ENCODE measurements around the gene MAPK8IP2.

Gene MAPK8IP2

GRCh38 chr22:50576070-50576469, 24.5 kb upstream of the MAPK8IP2 start:
- peak; percentile 16 for DNase-seq

- no peak for DNase-seq
Observed at GRCh38 chr22:50576806-50577696, 23.5 kb upstream of the MAPK8IP2 start.

GRCh38 chr22:50577697-50577986, 23.0 kb upstream of the MAPK8IP2 start:
- no peak for DNase-seq

- no peak for DNase-seq
Observed at GRCh38 chr22:50577987-50578775, 22.4 kb upstream of the MAPK8IP2 start, which contains the start of gene CPT1B. CPT1B (minus strand) TSS chr22:50578427; CDS start chr22:50577915, 512 bp downstream.

- DNase-seq = no peak
Observed at GRCh38 chr22:50578776-50579310, 21.8 kb upstream of the MAPK8IP2 start.

GRCh38 chr22:50579752-50580151, 20.8 kb upstream of the MAPK8IP2 start:
- no peak for DNase-seq

DNA sequence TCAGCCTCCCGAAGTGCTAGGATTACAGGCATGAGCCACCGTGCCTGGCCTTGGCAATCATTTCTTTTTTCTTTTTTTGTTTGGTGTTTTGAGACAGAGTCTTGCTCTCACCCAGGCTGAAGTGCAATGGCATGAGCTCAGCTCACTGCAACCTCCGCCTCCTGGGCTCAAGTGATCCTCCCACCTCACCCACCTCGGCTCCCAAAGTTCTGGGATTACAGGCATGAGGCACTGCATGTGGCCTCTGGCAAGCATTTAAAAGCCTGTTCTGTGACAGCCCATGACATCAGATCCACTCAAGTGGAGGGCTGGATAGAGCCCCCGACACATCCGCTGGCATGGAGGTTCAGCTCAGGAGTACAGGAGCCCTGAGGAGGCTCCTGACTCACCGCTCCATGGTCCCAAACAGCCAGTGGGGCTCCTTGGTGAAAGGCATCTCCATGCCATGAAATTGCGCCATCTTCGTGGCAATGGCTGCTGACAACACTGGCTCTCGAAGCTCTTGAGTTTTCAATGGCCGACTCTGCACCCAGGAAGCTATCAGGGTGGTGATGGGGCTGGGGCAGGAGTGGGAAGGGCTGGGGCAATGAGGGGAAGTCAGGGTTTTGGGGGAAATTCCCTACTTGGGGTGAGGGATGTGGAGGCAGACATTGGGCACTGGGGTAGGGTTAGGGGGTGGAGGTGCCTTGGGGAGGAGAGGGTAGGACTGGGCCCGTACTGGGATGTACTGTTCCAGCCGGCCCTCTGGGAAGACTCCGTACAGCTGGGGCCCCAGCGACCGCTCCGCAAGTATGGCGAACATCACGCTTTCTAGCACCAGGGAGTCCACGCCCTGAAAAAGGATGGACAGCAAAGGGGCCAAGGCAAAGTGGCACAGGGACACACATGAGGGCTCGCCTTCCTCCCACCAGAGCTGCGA, 19.3 kb upstream of the MAPK8IP2 start:
- no peak for DNase-seq

DNA sequence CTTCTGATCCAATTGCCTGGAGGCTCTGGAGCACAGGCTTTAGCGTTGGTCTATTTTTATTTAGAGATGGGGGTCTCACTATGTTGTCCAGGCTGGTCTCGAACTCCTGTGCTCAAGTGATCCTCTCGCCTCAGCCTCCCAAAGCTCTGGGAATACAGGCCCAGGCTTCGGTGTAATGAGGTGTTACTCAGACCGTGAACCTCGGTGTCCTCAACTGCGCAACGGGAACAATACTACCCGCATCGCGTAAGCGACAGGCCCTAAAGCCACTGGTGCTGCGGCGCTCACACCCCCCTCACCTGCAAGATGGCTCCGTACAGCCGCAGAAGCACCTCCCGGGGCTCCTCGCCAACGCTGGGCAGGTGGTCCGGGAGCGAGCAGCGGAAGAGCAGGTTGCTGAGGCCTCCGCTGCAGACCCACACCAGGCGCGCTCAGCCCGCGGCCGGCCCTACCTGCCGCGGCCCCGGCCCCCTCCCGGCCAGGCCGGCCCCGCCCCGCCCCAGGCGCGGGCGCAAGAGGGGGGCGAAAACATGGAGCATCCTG, 18.6 kb upstream of the MAPK8IP2 start:
- no peak for DNase-seq

DNA sequence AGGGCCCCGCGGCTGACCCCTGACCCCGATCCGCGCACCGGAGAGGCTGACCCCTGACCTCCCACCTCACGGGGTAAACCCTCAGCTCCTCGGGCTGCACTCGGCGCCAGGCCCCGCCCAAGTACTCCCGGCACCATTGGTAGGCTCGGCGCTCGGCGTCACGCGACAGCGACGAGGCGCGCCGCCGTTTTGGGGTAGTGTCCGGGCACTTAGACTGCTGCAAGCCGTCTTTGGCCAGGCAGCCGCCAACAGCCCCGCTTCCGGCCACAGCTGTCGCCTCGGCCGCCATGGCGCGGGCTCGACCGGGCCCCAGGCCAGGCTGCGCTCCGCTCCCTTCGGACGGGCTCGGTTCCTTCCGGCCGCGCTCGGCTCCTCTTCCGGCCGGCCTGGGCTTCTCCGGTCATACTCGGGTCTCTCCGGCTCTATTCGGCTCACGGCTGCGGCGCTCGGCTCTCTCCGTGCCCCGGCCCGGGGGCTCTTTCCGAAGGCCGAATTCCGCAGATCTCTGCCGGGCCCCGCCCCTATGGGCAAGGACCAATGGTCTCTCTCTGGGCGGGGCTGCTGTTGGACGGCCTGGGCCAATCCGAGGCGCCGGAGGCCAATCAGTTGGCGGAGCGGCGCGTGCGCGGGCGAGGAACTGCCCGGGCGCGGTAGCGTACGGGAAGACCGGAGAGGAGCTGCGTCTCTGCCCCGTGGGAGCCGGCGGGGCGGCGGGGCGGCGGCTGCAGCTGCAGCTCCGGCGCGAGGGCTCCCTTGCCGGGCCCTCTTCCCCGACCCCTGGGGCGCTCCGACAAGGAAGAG, 17.9 kb upstream of the MAPK8IP2 start, which contains the start of gene CHKB:
TSS of gene CHKB (minus strand) at position 357 of the 801 bp plus-strand sequence. CDS start at position 289, 68 bp downstream.
- DNase-seq = peak; percentile 85

DNA sequence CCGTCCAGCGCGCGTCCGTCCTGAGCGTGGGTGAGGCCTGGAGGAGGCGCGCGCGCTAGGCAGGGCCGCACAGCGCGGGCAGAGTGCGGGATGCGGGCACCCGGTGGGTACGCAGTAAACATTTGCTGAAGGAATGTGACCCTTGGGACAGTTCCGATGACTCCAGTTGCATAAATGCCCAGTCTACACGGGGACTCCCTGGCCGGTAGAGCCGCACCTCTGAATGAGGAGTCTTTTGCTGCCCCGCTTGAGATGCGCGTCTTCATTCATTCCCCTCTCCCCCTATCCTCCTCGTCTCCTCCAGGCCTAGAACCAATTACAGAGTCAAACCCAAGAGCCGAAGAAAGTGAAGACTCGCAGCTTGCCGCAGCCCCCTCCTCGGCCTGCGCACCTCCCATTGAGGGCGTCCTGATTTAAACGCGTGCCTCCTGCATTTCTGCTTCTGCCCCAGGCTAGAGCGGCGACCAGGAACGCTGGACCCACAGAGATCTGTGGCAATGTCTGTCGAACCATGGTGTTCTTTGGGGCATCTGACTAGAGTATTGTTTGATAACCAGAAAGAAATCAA, 17.2 kb upstream of the MAPK8IP2 start:
- no peak for DNase-seq

DNA sequence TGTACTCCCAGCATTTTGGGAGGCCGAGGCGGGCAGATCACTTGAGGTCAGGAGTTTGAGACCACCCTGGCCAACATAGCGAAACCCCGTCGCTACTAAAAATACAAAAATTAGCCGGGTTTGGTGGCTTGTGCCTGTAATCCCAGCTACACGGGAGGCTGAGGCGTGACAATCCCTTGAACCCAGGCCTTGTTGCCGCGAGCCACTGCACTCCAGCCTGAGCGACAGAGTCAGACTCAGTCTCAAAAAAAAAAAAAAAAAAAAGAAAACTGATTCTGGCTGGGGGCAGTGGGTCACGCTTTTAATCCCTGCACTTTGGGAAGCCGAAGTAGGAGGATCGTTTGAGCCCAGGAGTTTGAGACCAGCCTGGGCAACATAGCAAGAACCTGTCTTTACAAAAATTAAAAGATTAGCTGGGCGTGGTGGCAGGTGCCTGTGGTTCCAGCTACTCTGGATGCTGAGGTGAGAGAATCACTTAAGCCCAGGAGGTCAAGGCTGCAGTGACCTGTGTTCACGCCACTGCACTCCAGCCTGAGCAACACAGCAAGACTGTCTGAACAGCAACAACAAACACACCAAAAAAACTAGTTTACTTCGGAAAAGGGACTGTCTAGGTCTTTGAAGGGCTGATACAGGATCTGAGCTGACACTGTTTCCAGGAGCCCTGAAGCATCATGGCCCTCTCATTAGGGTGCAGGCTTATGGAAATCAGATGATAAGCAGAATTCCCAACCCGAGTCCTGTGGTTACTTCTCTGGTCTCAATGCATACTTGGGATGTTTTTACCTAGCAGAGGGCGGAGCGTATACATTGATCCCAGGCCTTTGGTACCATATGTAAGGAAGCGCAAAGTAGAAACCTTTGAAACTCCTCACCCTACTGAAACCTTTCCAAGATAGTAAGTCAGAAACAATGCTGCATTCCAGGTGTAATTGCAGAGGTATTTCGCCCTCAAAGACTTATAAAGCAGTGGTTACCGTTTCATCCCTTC, 16.2 kb upstream of the MAPK8IP2 start:
- DNase-seq = peak; percentile 1

DNA sequence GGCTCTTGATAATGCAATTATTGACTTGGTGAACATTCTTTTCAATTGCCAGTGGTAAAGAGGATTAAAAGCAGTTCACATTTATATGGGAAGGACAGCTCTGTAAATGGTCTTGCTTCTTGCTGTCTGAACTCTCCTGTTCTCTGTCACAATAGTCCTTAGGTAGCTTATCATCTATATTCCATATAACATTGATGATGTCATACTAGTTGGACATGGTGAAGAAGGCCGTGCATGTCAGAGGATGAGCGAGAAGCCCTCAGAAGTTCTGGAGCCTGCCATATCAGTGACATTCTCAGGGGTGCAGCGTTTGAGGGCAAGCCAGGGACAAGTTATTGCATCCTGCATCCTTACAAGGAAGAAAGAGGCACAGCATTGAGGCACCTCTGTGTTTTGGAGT, 15.4 kb upstream of the MAPK8IP2 start:
- DNase-seq = no peak

DNA sequence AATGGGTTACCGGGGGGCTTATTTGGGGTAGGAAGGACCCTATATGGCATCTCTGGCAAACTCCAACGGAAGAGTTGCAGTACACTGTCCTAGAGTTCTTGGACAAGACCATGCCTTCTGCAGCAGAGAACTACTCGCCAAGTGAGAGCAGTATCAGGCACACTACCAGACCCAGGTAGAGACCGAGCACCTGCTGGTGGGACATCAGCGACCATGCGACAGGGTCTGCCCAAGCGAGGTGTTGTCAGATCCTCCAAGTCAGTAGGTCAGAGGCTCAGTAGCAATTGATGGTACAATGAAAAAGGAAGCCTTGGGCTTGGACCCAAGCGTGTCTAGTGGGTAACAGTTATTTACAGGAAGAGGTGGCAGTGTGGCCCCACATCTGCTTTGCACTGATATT, 14.8 kb upstream of the MAPK8IP2 start:
- no peak for DNase-seq

DNA sequence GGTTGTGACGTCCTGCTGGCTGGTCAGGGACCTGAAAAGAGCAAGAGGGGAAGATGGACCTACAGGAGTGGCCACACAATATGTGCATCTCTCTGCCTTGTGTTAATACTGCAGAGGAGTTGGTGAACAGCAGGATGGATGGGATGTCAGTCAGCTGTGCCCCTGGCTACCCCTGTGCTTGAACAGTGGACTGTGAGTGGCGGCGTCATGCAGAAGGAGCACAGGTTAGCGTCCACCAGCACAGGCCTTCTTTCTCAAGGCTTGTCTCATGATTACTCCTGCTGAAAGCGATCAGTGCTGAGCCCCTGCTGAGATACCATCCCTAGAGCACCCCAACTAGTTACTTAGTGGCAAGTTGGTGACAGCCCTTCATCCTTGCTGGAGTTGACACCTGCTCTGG, 14.2 kb upstream of the MAPK8IP2 start:
- DNase-seq = no peak

DNA sequence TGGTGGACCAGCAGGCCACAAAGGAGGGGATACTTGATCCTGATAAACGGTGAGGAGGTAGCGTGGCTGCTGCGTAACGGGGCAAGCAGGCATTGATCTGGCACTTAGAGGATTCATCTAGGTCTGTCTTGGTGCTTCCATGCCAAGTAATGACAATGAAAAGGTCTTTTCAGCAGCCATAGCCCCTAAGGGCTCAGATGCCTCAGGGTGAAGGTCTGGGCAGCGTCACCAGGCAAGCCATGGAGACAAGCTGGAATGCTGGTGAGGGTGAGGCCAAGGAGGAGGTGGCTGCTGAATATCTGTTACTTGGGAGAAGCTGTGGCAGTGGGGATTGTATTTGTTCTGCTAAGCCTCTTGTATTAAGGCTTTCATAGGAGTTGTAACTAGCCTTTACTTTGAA, 13.2 kb upstream of the MAPK8IP2 start:
- DNase-seq = no peak

DNA sequence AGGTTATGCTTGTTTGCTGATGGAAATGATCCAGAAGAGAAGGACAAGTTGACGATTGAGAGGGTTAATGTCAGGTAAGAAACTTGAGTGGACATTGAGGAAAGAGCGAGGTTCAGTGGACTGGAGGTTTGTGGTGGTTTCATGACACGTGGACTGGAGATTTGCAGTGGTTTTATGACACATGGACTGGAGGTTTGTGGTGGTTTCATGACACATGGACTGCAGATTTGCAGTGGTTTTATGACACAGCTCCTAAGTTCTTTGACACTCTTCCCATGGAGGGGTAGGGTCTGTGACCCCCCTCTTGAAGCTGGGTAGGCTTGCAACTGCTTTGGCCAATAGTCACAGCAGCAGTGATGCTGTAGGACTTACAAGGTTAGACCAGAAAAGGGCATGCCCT, 5.4 kb upstream of the MAPK8IP2 start:
- DNase-seq = no peak

- DNase-seq = no peak
Observed at GRCh38 chr22:50597097-50597496, 3.5 kb upstream of the MAPK8IP2 start.

DNA sequence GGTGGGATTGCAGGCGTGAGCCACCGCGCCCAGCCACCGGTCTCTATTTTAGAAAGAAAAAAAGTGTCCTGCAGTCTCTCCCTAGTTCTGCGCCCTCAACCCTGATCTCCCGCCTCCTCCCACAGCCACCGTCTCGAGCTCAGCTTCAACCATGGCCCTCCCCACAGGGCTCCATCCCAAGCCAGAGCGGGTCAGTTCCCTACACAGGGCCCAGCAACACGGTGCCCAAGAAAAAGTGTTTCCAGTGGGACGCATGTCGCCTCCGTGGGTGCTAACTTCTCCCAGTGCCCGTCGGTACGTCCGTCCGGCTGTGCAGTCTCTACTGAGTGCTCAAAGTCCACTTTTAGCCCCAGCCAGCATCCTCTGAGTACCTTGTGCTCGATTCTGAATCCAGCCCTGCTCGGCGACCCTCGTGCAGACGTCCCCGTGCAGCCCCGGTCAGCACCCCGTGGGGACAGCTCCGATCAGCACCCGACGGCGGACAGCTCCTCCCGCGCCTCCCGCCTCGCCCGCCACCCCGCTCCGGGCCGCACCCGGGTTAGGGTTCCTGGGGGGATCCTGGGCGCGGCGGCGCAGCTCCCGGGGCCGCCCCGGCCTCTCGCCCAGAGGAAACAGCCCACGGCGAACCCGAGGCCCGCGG, 657 bp upstream of the MAPK8IP2 start:
- no peak for DNase-seq

- no peak for DNase-seq
Observed at GRCh38 chr22:50600967-50601668, 525 bp downstream of the MAPK8IP2 start.
